Measurements from ENCODE around the gene PAK1IP1. TPM values are rescaled to one million over a fixed set of nuclear protein-coding genes. Genes with fewer than 3 reads are reported as not detected.
"Not testable (repeated sequence)": the region's sequence is repeated elsewhere in the genome, so short reads cannot be mapped to it uniquely, and the experiment has no call there.

Gene PAK1IP1
- total RNA-seq, 2 donors from 2014 or later, result 2.1 to 8.6 TPM

GRCh38 chr6:10662207-10662606 is 32.6 kb upstream of the PAK1IP1 start:
- H3K9me3 ChIP-seq, result no peaks in the 10 kb centered on the region
- intact Hi-C loops (cut with DNase I), result no loop called here
- TF ChIP-seq CTCF (IDR thresholded peaks at IDR 0.05) (no peak), POLR2A (IDR thresholded peaks at IDR 0.05) (no peak)
- no peak overlapping the region for H3K4me3 ChIP-seq
- ATAC-seq (no peak), DNase-seq (no peak)
- H3K27me3 ChIP-seq, result no peaks in the 10 kb centered on the region
- WGBS, 2 donors, result 87 to 88% methylated on average over 8 of the region's 8 CpGs
- H3K27ac ChIP-seq, result no peak overlapping the region
- H3K36me3 ChIP-seq (replicated peaks in 1 of 2; ENCODE audit: insufficient read depth in 1 of 2, low read depth in 2 of 2), result no peaks in the 10 kb centered on the region
- no peaks in the 10 kb centered on the region for H3K4me1 ChIP-seq

- intact Hi-C loops (cut with DNase I), result no loop called here
- DNase-seq (no peak), ATAC-seq (no peak)
- Histone ChIP-seq H3K27ac (no peak overlapping the region), H3K4me1 (no peaks in the 10 kb centered on the region), H3K27me3 (no peaks in the 10 kb centered on the region), H3K9me3 (no peaks in the 10 kb centered on the region), H3K36me3 (replicated peaks in 1 of 2; ENCODE audit: insufficient read depth in 1 of 2, low read depth in 2 of 2) (no peaks in the 10 kb centered on the region), H3K4me3 (no peak overlapping the region)
- WGBS, 2 donors, result 88 to 90% methylated on average over 2 of the region's 2 CpGs
- TF ChIP-seq CTCF (IDR thresholded peaks at IDR 0.05), result no peak
- no peak for TF ChIP-seq POLR2A (IDR thresholded peaks at IDR 0.05)
Observed at GRCh38 chr6:10662742-10663141, 32.0 kb upstream of the PAK1IP1 start.

GRCh38 chr6:10665595-10665994 is 29.2 kb upstream of the PAK1IP1 start:
- H3K27me3 ChIP-seq; H3K4me3 ChIP-seq; H3K36me3 ChIP-seq (replicated peaks in 1 of 2; ENCODE audit: insufficient read depth in 1 of 2, low read depth in 2 of 2); H3K9me3 ChIP-seq; ATAC-seq; H3K4me1 ChIP-seq; intact Hi-C loops (cut with DNase I); H3K27ac ChIP-seq; DNase-seq: not testable (repeated sequence)
- 26 to 27% methylated on average over 1 of the region's 1 CpG for WGBS, 2 donors

GRCh38 chr6:10668126-10668917 is 26.4 kb upstream of the PAK1IP1 start:
- Histone ChIP-seq H3K27ac (no peak overlapping the region), H3K27me3 (no peaks in the 10 kb centered on the region), H3K4me3 (no peak overlapping the region), H3K9me3 (no peaks in the 10 kb centered on the region), H3K36me3 (replicated peaks in 1 of 2; ENCODE audit: insufficient read depth in 1 of 2, low read depth in 2 of 2) (no peaks in the 10 kb centered on the region), H3K4me1 (no peaks in the 10 kb centered on the region)
- 82 to 95% methylated on average over 6 of the region's 6 CpGs for WGBS, 2 donors
- TF ChIP-seq CTCF (IDR thresholded peaks at IDR 0.05), result no peak
- no peak for TF ChIP-seq POLR2A (IDR thresholded peaks at IDR 0.05)
- intact Hi-C loops (cut with DNase I), result no loop called here
- DNase-seq (no peak), ATAC-seq (no peak)

- no peak for TF ChIP-seq POLR2A (IDR thresholded peaks at IDR 0.05)
- no peak for TF ChIP-seq CTCF (IDR thresholded peaks at IDR 0.05)
- H3K4me1 ChIP-seq, result no peaks in the 10 kb centered on the region
- no peaks in the 10 kb centered on the region for H3K36me3 ChIP-seq (replicated peaks in 1 of 2; ENCODE audit: insufficient read depth in 1 of 2, low read depth in 2 of 2)
- H3K27me3 ChIP-seq, result no peaks in the 10 kb centered on the region
- intact Hi-C loops (cut with DNase I), result no loop called here
- no peak overlapping the region for H3K4me3 ChIP-seq
- no peak for ATAC-seq
- H3K9me3 ChIP-seq, result no peaks in the 10 kb centered on the region
- H3K27ac ChIP-seq, result no peak overlapping the region
- WGBS, 2 donors, result 92 to 98% methylated on average over 7 of the region's 7 CpGs
- no peak for DNase-seq
Observed at GRCh38 chr6:10676403-10676802, 18.4 kb upstream of the PAK1IP1 start.
